GM12878 (cell line): ENCODE results near the gene ALKBH8. TPM values are rescaled to one million over a fixed set of nuclear protein-coding genes. Genes with fewer than 3 reads are reported as not detected.

ENCODE experiments used
- ATAC-seq: fragments of 200-7000 bp; cut with Tn5 transposase; 3 replicates; pipeline ENCODE4 v1.9.1; 2020; ENCODE audit warnings: mild to moderate bottlenecking, moderate library complexity
- BruUV-seq: library from RNA; stranded (reverse); fragments of 400-500 nt; replicated peaks from 2 replicates; lab custom pipeline; 2021; lab: Mats Ljungman, UMichigan
- CTCF ChIA-PET: fragments of 300-600 bp; sonication (Branson Sonifier 250); formaldehyde crosslinking; extraction: SDS; loops from one replicate; lab custom pipeline; 2021; ENCODE audit warnings: inconsistent platforms; lab: Yijun Ruan, JAX
- POLR2A ChIA-PET: fragments of 350-600 bp; formaldehyde crosslinking; extraction: SDS; loops from one replicate; lab custom pipeline; 2021; ENCODE audit warnings: inconsistent platforms; lab: Charles Lee
- RAD21 ChIA-PET: fragments of 300-600 bp; sonication (Branson Sonifier 250); formaldehyde crosslinking; loops from one replicate; lab custom pipeline; 2023; ENCODE audit warnings: antibody characterized with exemption; ENCODE audit not compliant: unreplicated experiment; lab: Charles Lee
- SMC1A ChIA-PET: fragments of 300-600 bp; sonication (Branson Sonifier 250); formaldehyde crosslinking; loops from one replicate; lab custom pipeline; 2023; ENCODE audit not compliant: unreplicated experiment, uncharacterized antibody; lab: Charles Lee
- DNase-seq: peaks from one replicate; pipeline ENCODE4 v3.0.0-alpha.2; 2011; ENCODE audit warnings: low read depth, low spot score
- FAIRE-seq: peaks from 3 replicates; lab custom pipeline; 2011; peaks lifted over from hg19 to GRCh38; lab: Jason Lieb, UNC
- H2AFZ ChIP-seq: 2 replicates; pipeline ENCODE4 v1.6.0; 2011; ENCODE audit warnings: low read depth, low read length, control low read depth; ENCODE audit not compliant: control insufficient read depth
- H3K27ac ChIP-seq: 2 replicates; pipeline ENCODE4 v1.5.1; 2011; ENCODE audit warnings: control low read depth; ENCODE audit not compliant: control insufficient read depth, insufficient read depth
- H3K27me3 ChIP-seq, 2 experiments: replicated peaks in 1 of 2; 2 replicates each; pipeline versions ENCODE4 v1.6.0 to v1.6.1; 2011; ENCODE audit warnings: low read length in 1 of 2; ENCODE audit not compliant: control insufficient read depth in 2 of 2, insufficient read depth in 2 of 2
- H3K36me3 ChIP-seq, 2 experiments: 2 replicates each; pipeline ENCODE4 v1.5.1; 2011; ENCODE audit warnings: low read length in 1 of 2; ENCODE audit not compliant: control insufficient read depth in 2 of 2, insufficient read depth in 2 of 2
- H3K4me1 ChIP-seq: 2 replicates; pipeline ENCODE4 v1.6.1; 2011; ENCODE audit warnings: mild to moderate bottlenecking, low read length, moderate library complexity, mixed read lengths; ENCODE audit not compliant: control insufficient read depth, insufficient read depth
- H3K4me2 ChIP-seq: 2 replicates; pipeline ENCODE4 v1.6.0; 2011; ENCODE audit warnings: control low read depth; ENCODE audit not compliant: control insufficient read depth, insufficient read depth
- H3K4me3 ChIP-seq: fragments of 200-600 bp; sonication (generic); 2 replicates; pipeline ENCODE4 v1.5.1; 2016
- H3K79me2 ChIP-seq: 2 replicates; pipeline ENCODE4 v1.6.0; 2011; ENCODE audit warnings: low read length; ENCODE audit not compliant: control insufficient read depth, insufficient read depth
- H3K9ac ChIP-seq: 2 replicates; pipeline ENCODE4 v1.8.0; 2011; ENCODE audit warnings: low read length, control low read depth, mixed read lengths; ENCODE audit not compliant: control insufficient read depth, insufficient read depth
- H3K9me3 ChIP-seq: replicated peaks from 3 replicates; pipeline ENCODE4 v1.5.1; 2011; ENCODE audit warnings: mild to moderate bottlenecking, low read length; ENCODE audit not compliant: control insufficient read depth, insufficient read depth
- H4K20me1 ChIP-seq: 2 replicates; pipeline ENCODE4 v1.6.0; 2011; ENCODE audit not compliant: control insufficient read depth, insufficient read depth
- ATF7 ChIP-seq: fragments of 450-650 bp; IDR thresholded peaks from 2 replicates; pipeline ENCODE4 v1.6.1; 2016; ENCODE audit warnings: low read depth, mild to moderate bottlenecking
- GABPA ChIP-seq: IDR thresholded peaks from 2 replicates; pipeline ENCODE4 v1.6.1; 2014; ENCODE audit warnings: antibody characterized with exemption, low read depth, mild to moderate bottlenecking, inconsistent platforms
- MYB ChIP-seq: fragments of 150-350 bp; IDR thresholded peaks from 2 replicates; pipeline ENCODE4 v1.6.1; 2014; ENCODE audit warnings: mild to moderate bottlenecking, low read depth, low read length, borderline replicate concordance
- RB1 ChIP-seq: fragments of 450-650 bp; formaldehyde crosslinking; IDR thresholded peaks from 2 replicates; pipeline ENCODE4 v1.6.1; 2017; ENCODE audit warnings: mild to moderate bottlenecking, borderline replicate concordance
- STAT1 ChIP-seq: fragments of 450-650 bp; conservative IDR thresholded peaks from 2 replicates; pipeline ENCODE4 v1.6.1; 2014; ENCODE audit warnings: antibody characterized with exemption, mild to moderate bottlenecking
- TBL1XR1 ChIP-seq: IDR thresholded peaks from 2 replicates; pipeline ENCODE4 v1.6.1; 2012; ENCODE audit warnings: low read depth, low read length, improper control_type of control experiment
- USF2 ChIP-seq: IDR thresholded peaks from 2 replicates; pipeline ENCODE4 v1.6.1; 2011; ENCODE audit warnings: low read depth, low read length, improper control_type of control experiment, borderline replicate concordance
- ZBTB33 ChIP-seq: fragments of 450-650 bp; IDR thresholded peaks from 2 replicates; pipeline ENCODE4 v1.6.1; 2017; ENCODE audit warnings: mild to moderate bottlenecking
- ZNF207 ChIP-seq: fragments of 450-650 bp; IDR thresholded peaks from 2 replicates; pipeline ENCODE4 v1.6.1; 2014; ENCODE audit warnings: antibody characterized with exemption, mild to moderate bottlenecking, borderline replicate concordance
- ZNF24 ChIP-seq: fragments of 450-650 bp; IDR thresholded peaks from 2 replicates; pipeline ENCODE4 v1.6.1; 2017; ENCODE audit warnings: antibody characterized with exemption, mild to moderate bottlenecking
- WGBS: methylation state at CpG from one replicate; pipeline ENCODE4 v1.1.6; 2016; ENCODE audit warnings: low lambda C conversion rate; ENCODE audit not compliant: insufficient replicate concordance, insufficient coverage; ENCODE audit errors: missing lambda C conversion rate; 5-methylcytosine and 5-hydroxymethylcytosine counted together
- in situ Hi-C: fragments of 300-500 bp; cut with MboI; formaldehyde crosslinking; loops from 9 replicates; pipeline ENCODE4 v1.14.3; 2018; ENCODE audit warnings: mixed read lengths
- intact Hi-C: fragments of 100-400 bp; cut with micrococcal nuclease; formaldehyde crosslinking; loops from one replicate; pipeline ENCODE4 v1.14.2; 2022; ENCODE audit not compliant: unreplicated experiment
- polyA plus RNA-seq, 11 experiments: library from polyadenylated mRNA; depleted of rRNA in 4 of 11; unstranded in 6 of 11; stranded (reverse) in 5 of 11; fragments of >200 nt; fragmentation: Nextera tagmentation in 4 of 11; fragmentation: Illumina TruSeq in 1 of 11; extraction: Ambion mirVana in 4 of 11; extraction: Trizol in 1 of 11; gene quantifications; 1 replicate in 1 of 11; 2 replicates in 10 of 11; pipeline versions ENCODE4 v1.2.1 to v1.2.3, GENCODE V29; 2011 to 2016; ENCODE audit warnings: inconsistent platforms in 2 of 11, missing spikeins in 2 of 11, low read depth in 1 of 11
- total RNA-seq, 4 experiments: library from RNA; depleted of rRNA in 3 of 4; stranded (reverse); fragments of >200 nt in 3 of 4; fragmentation: Illumina TruSeq in 1 of 4; extraction: Trizol in 1 of 4; gene quantifications; 2 replicates each; pipeline versions ENCODE4 v1.2.1 to v1.2.3, GENCODE V29; 2013 to 2021

ALKBH8 gene
- total and polyA plus RNA-seq, 10 of the 15 experiments (the other 5 are each of a cell fraction or from before 2014, with no cell fraction given) = 4.6 to 13.1 (median 9.5) TPM

- DNase-seq (no peak), FAIRE-seq (no peak), ATAC-seq (no peak)
- H3K4me2 ChIP-seq = no peak overlapping the region
- no peak overlapping the region for H2AFZ ChIP-seq
- H3K79me2 ChIP-seq = no peaks in the 10 kb centered on the region
- H3K27me3 ChIP-seq = no peaks in the 10 kb centered on the region
- SMC1A ChIA-PET = interaction anchor here (0.9 to 5.6 kb wide), 5 partner anchors 10 to 115 kb away, joined by 3 to 78 read pairs (median 8); no protein-coding TSS in a partner anchor
- in situ Hi-C loops (loop anchor here (10.0 kb wide), 1 partner anchor 321 kb away; no protein-coding TSS in a partner anchor), intact Hi-C loops (no loop called here)
- 0% methylated on average over 1 of the region's 1 CpG for WGBS
- CTCF ChIA-PET = interaction anchor here (1.1 to 21.8 kb wide), 7 partner anchors 8 to 205 kb away, joined by 3 to 536 read pairs (median 17); partner anchors contain the start of gene ALKBH8
- RAD21 ChIA-PET = interaction anchor here (0.9 to 2.1 kb wide), 4 partner anchors 10 to 323 kb away, joined by 3 to 7 read pairs (median 4); no protein-coding TSS in a partner anchor
- H3K36me3 ChIP-seq = no peaks in the 10 kb centered on the region
- BruUV-seq = no TSS peak
- H3K4me3 ChIP-seq = no peak overlapping the region
- POLR2A ChIA-PET = interaction anchor here (0.5 kb wide), 1 partner anchor 420 kb away, joined by 3 read pairs; no protein-coding TSS in a partner anchor
- no peaks in the 10 kb centered on the region for H3K9me3 ChIP-seq
- no peak overlapping the region for H3K9ac ChIP-seq
- no peak for TF ChIP-seq RB1
- TF ChIP-seq ZNF24 = no peak
- no peak for TF ChIP-seq STAT1
- TF ChIP-seq MYB = no peak
- no peak for TF ChIP-seq GABPA
- TF ChIP-seq TBL1XR1 = no peak
- no peak for TF ChIP-seq ATF7
- TF ChIP-seq ZBTB33 = no peak
- no peak for TF ChIP-seq ZNF207
- TF ChIP-seq USF2 = no peak
- TF ChIP-seq, all 136 proteins: peak for 0
- H3K4me1 ChIP-seq = no peaks in the 10 kb centered on the region; the same call in 1 of the 2 replicates
- H3K27ac ChIP-seq = no peak overlapping the region
- no peaks in the 10 kb centered on the region for H4K20me1 ChIP-seq
These were observed 7.9 kb upstream of the ALKBH8 start for GRCh38 chr11:107573438-107573837.
